Measurements from ENCODE around the gene HOXD12.

GRCh38 chr2:176079285-176079830, 20.2 kb upstream of the HOXD12 start:
- TF ChIP-seq CTCF (IDR thresholded peaks at IDR 0.05) = no peak
- no peak for TF ChIP-seq POLR2A (IDR thresholded peaks at IDR 0.05)
